ENCODE results near the gene KRTAP5-6. TPM values are rescaled to one million over a fixed set of nuclear protein-coding genes. Genes with fewer than 3 reads are reported as not detected.

Gene KRTAP5-6
- polyA plus RNA-seq, 1 of the 3 experiments (the other 2 are of a cell fraction) = not detected

DNA sequence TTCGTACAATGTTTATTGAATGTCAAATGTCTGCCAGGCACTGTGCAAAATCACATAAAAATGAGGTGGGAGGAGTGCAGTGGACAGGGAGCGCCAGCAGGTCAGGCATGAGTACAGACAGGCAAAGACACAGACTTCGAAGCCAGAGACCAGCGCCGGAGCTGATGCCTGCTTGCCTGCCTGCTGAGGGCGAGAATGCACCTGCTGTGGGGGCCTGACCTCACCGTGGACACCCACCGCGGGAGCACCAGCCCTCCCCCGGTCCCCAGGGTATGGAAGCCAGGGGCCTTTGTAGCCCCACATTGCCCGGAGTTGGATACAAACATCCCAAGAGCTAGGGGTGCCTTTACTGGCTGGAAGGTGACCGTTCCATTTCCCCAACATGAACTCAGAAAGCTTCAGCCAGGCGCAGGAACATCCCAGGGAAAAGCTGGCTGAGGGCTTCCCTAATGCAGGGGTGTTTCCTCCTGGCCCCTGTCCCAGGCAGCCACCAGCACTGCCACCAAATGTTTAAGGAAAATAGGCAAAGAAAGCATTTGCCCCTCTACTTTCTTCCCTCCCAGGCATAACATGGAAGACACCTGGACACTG is 35.5 kb downstream of the KRTAP5-6 start:
- WGBS (ENCODE audit: low lambda C conversion rate) = 51% methylated on average over 4 of the region's 13 CpGs
- no peak overlapping the region for H3K4me2 ChIP-seq
- H2AFZ ChIP-seq (ENCODE audit: low read depth) = no peak overlapping the region
- no peaks in the 10 kb centered on the region for H4K20me1 ChIP-seq (ENCODE audit: insufficient read depth)
- H3K36me3 ChIP-seq (replicated peaks in 1 of 2; ENCODE audit: control insufficient read depth in 1 of 2, insufficient read depth in 2 of 2, low read length in 1 of 2) = no peaks in the 10 kb centered on the region
- ChIA-PET POLR2A (no interaction called here), CTCF (interaction anchor here (1.0 to 3.0 kb wide), 2 partner anchors 39 to 80 kb away, joined by 4 to 19 read pairs; no protein-coding TSS in a partner anchor)
- no peaks in the 10 kb centered on the region for H3K9me2 ChIP-seq
- H3K4me1 ChIP-seq (ENCODE audit: control insufficient read depth in 1 of 2, insufficient read depth in 2 of 2, low read depth in 1 of 2, low read length in 1 of 2) = peaks cover 0 to 38% of the 10 kb centered on the region in 2 experiments; a peak in 1 of 4 replicates
- TF ChIP-seq GATA2 (CRISPR knock-in tag; IDR thresholded peaks at IDR 0.05) (no peak), RFX5 (IDR thresholded peaks at IDR 0.05; ENCODE audit: low read length) (no peak), NRF1 (IDR thresholded peaks at IDR 0.05; ENCODE audit: low read depth, low read length) (no peak), TEAD4 (IDR thresholded peaks at IDR 0.05; ENCODE audit: borderline replicate concordance, insufficient read depth) (no peak), EZH2phosphoT487 (IDR thresholded peaks at IDR 0.05; ENCODE audit: borderline replicate concordance, low read depth) (no peak), JUND (IDR thresholded peaks at IDR 0.05) (no peak)
- TF ChIP-seq, protein P1, sequence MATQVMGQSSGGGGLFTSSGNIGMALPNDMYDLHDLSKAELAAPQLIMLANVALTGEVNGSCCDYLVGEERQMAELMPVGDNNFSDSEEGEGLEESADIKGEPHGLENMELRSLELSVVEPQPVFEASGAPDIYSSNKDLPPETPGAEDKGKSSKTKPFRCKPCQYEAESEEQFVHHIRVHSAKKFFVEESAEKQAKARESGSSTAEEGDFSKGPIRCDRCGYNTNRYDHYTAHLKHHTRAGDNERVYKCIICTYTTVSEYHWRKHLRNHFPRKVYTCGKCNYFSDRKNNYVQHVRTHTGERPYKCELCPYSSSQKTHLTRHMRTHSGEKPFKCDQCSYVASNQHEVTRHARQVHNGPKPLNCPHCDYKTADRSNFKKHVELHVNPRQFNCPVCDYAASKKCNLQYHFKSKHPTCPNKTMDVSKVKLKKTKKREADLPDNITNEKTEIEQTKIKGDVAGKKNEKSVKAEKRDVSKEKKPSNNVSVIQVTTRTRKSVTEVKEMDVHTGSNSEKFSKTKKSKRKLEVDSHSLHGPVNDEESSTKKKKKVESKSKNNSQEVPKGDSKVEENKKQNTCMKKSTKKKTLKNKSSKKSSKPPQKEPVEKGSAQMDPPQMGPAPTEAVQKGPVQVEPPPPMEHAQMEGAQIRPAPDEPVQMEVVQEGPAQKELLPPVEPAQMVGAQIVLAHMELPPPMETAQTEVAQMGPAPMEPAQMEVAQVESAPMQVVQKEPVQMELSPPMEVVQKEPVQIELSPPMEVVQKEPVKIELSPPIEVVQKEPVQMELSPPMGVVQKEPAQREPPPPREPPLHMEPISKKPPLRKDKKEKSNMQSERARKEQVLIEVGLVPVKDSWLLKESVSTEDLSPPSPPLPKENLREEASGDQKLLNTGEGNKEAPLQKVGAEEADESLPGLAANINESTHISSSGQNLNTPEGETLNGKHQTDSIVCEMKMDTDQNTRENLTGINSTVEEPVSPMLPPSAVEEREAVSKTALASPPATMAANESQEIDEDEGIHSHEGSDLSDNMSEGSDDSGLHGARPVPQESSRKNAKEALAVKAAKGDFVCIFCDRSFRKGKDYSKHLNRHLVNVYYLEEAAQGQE (IDR thresholded peaks at IDR 0.05; ENCODE audit: low read depth, low read length) = no peak
- TF ChIP-seq, protein P2, sequence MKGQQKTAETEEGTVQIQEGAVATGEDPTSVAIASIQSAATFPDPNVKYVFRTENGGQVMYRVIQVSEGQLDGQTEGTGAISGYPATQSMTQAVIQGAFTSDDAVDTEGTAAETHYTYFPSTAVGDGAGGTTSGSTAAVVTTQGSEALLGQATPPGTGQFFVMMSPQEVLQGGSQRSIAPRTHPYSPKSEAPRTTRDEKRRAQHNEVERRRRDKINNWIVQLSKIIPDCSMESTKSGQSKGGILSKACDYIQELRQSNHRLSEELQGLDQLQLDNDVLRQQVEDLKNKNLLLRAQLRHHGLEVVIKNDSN (IDR thresholded peaks at IDR 0.05; ENCODE audit: borderline replicate concordance, low read depth) = no peak
- no peak for DNase-seq
- no peak overlapping the region for H3K27ac ChIP-seq (ENCODE audit: low read depth in 2 of 2, low read length in 1 of 2)
- H3K9ac ChIP-seq = no peak overlapping the region
- no peaks in the 10 kb centered on the region for H3K79me2 ChIP-seq (ENCODE audit: insufficient read depth)
- no peaks in the 10 kb centered on the region for H3K9me3 ChIP-seq
- H3K27me3 ChIP-seq (ENCODE audit: insufficient read depth) = peaks cover 8% of the 10 kb centered on the region; the same call in 1 of the 2 replicates
- H3K4me3 ChIP-seq (ENCODE audit: low read depth in 2 of 2, low read length in 1 of 2) = no peak overlapping the region
- peaks cover 8% of the 10 kb centered on the region for H3F3A ChIP-seq (replicated peaks; ENCODE audit: insufficient read depth)

DNA sequence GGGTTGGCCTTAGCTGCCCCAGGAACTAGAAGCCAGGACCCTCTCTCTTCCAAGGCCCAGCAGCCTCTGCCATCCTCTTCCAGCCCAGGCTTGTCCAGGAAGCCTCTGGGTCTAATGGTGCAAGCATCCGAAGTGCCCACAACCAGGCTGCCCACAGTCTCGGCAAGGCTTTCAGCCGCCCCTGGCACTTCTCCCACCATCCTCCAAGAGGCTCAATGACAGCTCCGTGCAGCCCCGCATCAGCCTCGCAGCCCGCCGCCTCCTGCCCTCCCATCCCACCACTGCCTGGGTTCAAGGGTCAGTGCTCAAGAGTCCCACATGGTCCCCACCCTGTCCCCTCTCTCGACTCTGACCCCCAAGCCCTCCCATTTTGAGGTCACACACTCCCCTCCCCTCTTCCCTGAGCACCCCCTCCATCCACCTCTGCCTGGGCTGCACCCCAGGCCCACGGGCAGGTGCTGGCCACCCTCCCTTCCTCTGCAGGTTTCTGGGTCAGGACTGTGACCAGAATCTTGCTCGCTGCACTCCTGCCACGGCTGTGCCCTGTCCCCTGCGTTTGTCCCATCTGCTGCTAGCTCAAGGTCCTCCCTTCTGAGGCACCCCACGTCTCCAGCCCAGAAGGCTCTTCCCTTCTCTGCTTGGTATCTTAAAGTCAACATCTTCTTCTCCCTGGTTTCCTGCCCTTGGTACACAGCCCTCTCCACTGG is 36.2 kb downstream of the KRTAP5-6 start:
- Histone ChIP-seq H3K9me2 (no peaks in the 10 kb centered on the region), H4K20me1 (ENCODE audit: insufficient read depth) (no peaks in the 10 kb centered on the region), H3K27me3 (ENCODE audit: insufficient read depth) (peaks cover 6% of the 10 kb centered on the region; the same call in 1 of the 2 replicates), H3K27ac (ENCODE audit: low read depth in 2 of 2, low read length in 1 of 2) (no peak overlapping the region), H3K36me3 (replicated peaks in 1 of 2; ENCODE audit: control insufficient read depth in 1 of 2, insufficient read depth in 2 of 2, low read length in 1 of 2) (no peaks in the 10 kb centered on the region), H3K4me3 (ENCODE audit: low read depth in 2 of 2, low read length in 1 of 2) (no peak overlapping the region), H3F3A (replicated peaks; ENCODE audit: insufficient read depth) (peaks cover 8% of the 10 kb centered on the region), H3K9me3 (no peaks in the 10 kb centered on the region), H3K4me1 (ENCODE audit: control insufficient read depth in 1 of 2, insufficient read depth in 2 of 2, low read depth in 1 of 2, low read length in 1 of 2) (peaks cover 0 to 36% of the 10 kb centered on the region in 2 experiments; a peak in 1 of 4 replicates), H3K4me2 (no peak overlapping the region), H2AFZ (ENCODE audit: low read depth) (no peak overlapping the region), H3K79me2 (ENCODE audit: insufficient read depth) (no peaks in the 10 kb centered on the region), H3K9ac (no peak overlapping the region)
- no peak for DNase-seq
- no peak for TF ChIP-seq FOSL2 (IDR thresholded peaks at IDR 0.05; ENCODE audit: borderline replicate concordance, low read depth)
- WGBS (ENCODE audit: low lambda C conversion rate) = 50% methylated on average over 14 of the region's 14 CpGs
- POLR2A ChIA-PET = interaction anchor here (1.0 kb wide), 1 partner anchor 80 kb away, joined by 3 read pairs; no protein-coding TSS in a partner anchor
- CTCF ChIA-PET = interaction anchor here (1.0 to 3.0 kb wide), 5 partner anchors 40 to 149 kb away, joined by 3 to 19 read pairs (median 4); no protein-coding TSS in a partner anchor
